ENCODE results near the gene CFAP221.
"Not testable (repeated sequence)": the region's sequence is repeated elsewhere in the genome, so short reads cannot be mapped to it uniquely, and the experiment has no call there.

CFAP221 gene

DNA sequence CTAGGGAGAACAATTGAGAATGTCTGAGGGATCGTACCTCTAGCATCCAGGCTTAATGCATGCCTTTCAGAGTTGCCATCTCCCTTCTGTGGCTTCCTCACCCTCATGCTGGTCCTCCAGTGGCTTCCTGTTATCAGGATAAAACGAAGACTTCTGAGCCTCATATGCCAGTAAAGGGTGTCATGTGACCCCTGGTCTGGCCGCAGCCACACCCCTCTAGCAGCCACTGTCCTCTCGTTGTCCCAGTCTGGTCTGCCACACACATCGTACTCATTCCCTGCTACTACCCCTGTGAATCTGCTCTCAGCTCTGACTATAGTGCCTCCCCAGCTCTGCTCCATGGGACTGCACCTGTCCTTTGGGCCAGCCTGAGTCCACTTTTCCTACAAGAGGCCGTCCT, 72.2 kb downstream of the CFAP221 start:
- no peaks in the 10 kb centered on the region for H3K27me3 ChIP-seq (replicated peaks; ENCODE audit: control insufficient read depth, insufficient read depth, low read length)
- H3K36me3 ChIP-seq (ENCODE audit: control insufficient read depth, insufficient read depth, low read length): no peaks in the 10 kb centered on the region
- no peak for DNase-seq (ENCODE audit: extremely low read depth, insufficient read length)
- no peak overlapping the region for H3K4me3 ChIP-seq (replicated peaks; ENCODE audit: low read depth, low read length)
- TF ChIP-seq, protein P1, sequence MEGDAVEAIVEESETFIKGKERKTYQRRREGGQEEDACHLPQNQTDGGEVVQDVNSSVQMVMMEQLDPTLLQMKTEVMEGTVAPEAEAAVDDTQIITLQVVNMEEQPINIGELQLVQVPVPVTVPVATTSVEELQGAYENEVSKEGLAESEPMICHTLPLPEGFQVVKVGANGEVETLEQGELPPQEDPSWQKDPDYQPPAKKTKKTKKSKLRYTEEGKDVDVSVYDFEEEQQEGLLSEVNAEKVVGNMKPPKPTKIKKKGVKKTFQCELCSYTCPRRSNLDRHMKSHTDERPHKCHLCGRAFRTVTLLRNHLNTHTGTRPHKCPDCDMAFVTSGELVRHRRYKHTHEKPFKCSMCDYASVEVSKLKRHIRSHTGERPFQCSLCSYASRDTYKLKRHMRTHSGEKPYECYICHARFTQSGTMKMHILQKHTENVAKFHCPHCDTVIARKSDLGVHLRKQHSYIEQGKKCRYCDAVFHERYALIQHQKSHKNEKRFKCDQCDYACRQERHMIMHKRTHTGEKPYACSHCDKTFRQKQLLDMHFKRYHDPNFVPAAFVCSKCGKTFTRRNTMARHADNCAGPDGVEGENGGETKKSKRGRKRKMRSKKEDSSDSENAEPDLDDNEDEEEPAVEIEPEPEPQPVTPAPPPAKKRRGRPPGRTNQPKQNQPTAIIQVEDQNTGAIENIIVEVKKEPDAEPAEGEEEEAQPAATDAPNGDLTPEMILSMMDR (IDR thresholded peaks at IDR 0.05; ENCODE audit: insufficient read depth, low read length, poor library complexity, severe bottlenecking): no peak

DNA sequence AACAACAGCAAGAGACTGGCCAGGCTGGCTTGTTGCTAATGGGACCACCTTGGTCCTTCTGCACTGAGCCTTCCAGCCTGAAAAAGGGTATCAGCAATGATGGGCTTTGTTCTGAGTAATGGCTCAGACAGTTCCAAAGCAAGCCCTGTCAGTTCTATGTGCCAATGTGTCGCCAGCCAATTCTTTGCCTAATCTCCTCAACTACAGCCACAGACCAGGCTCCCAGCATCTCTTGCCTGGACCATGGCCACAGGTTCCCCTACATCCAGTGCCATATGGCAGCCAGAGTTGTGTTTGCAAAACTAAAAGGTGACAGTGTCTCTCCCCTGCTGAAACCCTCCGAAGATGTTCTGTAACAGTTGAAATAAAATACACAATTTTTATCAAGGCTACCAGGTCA, 73.2 kb downstream of the CFAP221 start:
- TF ChIP-seq, protein P1 (IDR thresholded peaks at IDR 0.05; ENCODE audit: insufficient read depth, low read length, poor library complexity, severe bottlenecking): no peak

GRCh38 chr2:119618725-119619124, 74.5 kb downstream of the CFAP221 start:
- H3K36me3 ChIP-seq (ENCODE audit: control insufficient read depth, insufficient read depth, low read length); H3K4me3 ChIP-seq (replicated peaks; ENCODE audit: low read depth, low read length); DNase-seq (ENCODE audit: extremely low read depth, insufficient read length); H3K27me3 ChIP-seq (replicated peaks; ENCODE audit: control insufficient read depth, insufficient read depth, low read length): not testable (repeated sequence)

More for the DNA sequence above, 73.2 kb downstream of the CFAP221 start:
- H3K36me3 ChIP-seq (ENCODE audit: control insufficient read depth, insufficient read depth, low read length): no peaks in the 10 kb centered on the region
- H3K4me3 ChIP-seq (replicated peaks; ENCODE audit: low read depth, low read length): no peak overlapping the region
- DNase-seq (ENCODE audit: extremely low read depth, insufficient read length): no peak
- no peaks in the 10 kb centered on the region for H3K27me3 ChIP-seq (replicated peaks; ENCODE audit: control insufficient read depth, insufficient read depth, low read length)

- Histone ChIP-seq H3K27me3 (replicated peaks; ENCODE audit: control insufficient read depth, insufficient read depth, low read length) (peaks cover 1% of the 10 kb centered on the region; the same call in 1 of the 2 replicates), H3K36me3 (ENCODE audit: control insufficient read depth, insufficient read depth, low read length) (no peaks in the 10 kb centered on the region), H3K4me3 (replicated peaks; ENCODE audit: low read depth, low read length) (no peak overlapping the region)
- TF ChIP-seq, protein P1 (IDR thresholded peaks at IDR 0.05; ENCODE audit: insufficient read depth, low read length, poor library complexity, severe bottlenecking): no peak
- DNase-seq (ENCODE audit: extremely low read depth, insufficient read length): no peak
These were observed 81.0 kb downstream of the CFAP221 start for GRCh38 chr2:119625226-119625625.

DNA sequence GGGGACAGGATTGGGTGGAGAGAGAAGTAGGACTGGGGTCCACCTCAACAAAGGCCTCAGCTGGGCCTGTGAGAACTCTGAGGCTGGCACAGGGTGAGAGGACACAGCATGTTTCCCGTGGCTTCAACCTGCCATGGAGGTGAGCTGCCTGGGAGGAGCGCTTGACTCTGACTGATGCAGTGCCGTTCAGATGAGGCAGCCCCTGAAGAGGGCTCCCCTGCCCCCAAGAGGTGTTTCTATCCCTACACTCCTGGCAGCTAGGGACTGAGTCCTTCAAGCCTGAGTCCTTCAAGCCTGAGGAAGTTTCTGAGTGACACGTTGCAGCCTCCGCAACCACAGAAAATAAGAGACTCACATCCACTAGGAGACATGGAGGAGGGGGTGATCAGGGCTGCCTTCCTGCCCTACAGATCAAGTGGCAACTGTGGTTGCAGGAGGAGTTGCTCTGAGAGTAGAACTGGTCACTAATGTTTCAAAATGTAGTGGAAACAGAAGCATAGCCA, 85.1 kb downstream of the CFAP221 start:
- no peak for DNase-seq (ENCODE audit: extremely low read depth, insufficient read length)
- no peak overlapping the region for H3K4me3 ChIP-seq (replicated peaks; ENCODE audit: low read depth, low read length)
- H3K27me3 ChIP-seq (replicated peaks; ENCODE audit: control insufficient read depth, insufficient read depth, low read length): peaks cover 3% of the 10 kb centered on the region; the same call in 1 of the 2 replicates
- TF ChIP-seq, protein P1 (IDR thresholded peaks at IDR 0.05; ENCODE audit: insufficient read depth, low read length, poor library complexity, severe bottlenecking): no peak
- H3K36me3 ChIP-seq (ENCODE audit: control insufficient read depth, insufficient read depth, low read length): no peaks in the 10 kb centered on the region

GRCh38 chr2:119630121-119630520, 85.9 kb downstream of the CFAP221 start:
- Histone ChIP-seq H3K36me3 (ENCODE audit: control insufficient read depth, insufficient read depth, low read length) (no peaks in the 10 kb centered on the region), H3K27me3 (replicated peaks; ENCODE audit: control insufficient read depth, insufficient read depth, low read length) (0 out of 2 replicates have a peak, but pooled peaks cover 2% of the 10 kb centered on the region), H3K4me3 (replicated peaks; ENCODE audit: low read depth, low read length) (no peak overlapping the region)
- no peak for DNase-seq (ENCODE audit: extremely low read depth, insufficient read length)
- TF ChIP-seq, protein P1 (IDR thresholded peaks at IDR 0.05; ENCODE audit: insufficient read depth, low read length, poor library complexity, severe bottlenecking): no peak

Measured in GM06990 (cell line).